ENCODE results near the gene FICD.

DNA sequence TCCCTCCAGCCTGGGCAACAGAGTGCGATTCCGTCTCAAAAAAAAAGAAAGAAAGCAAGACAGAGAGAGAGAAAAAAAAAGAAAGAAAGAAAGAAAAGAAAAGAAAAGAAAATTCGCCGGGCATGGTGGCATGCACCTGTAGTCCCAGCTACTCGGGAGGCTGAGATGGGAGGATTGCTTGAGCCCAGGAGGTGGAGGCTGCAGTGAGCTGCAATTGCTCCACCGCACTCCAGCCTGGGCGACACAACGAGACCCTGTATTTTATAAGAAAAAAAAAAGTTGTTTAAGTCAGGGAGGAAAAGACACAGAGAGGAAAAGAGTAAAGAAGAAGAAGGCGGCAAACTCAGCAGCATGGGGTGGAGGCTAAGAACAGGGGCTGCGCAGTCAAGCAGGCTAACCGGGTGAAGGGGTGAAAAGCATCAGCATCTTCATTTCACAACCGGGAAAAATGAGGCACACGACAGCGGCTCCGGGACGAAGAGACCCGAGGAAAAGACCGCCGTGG lies 557 bp upstream of the FICD start:
- TF ChIP-seq, protein P1, sequence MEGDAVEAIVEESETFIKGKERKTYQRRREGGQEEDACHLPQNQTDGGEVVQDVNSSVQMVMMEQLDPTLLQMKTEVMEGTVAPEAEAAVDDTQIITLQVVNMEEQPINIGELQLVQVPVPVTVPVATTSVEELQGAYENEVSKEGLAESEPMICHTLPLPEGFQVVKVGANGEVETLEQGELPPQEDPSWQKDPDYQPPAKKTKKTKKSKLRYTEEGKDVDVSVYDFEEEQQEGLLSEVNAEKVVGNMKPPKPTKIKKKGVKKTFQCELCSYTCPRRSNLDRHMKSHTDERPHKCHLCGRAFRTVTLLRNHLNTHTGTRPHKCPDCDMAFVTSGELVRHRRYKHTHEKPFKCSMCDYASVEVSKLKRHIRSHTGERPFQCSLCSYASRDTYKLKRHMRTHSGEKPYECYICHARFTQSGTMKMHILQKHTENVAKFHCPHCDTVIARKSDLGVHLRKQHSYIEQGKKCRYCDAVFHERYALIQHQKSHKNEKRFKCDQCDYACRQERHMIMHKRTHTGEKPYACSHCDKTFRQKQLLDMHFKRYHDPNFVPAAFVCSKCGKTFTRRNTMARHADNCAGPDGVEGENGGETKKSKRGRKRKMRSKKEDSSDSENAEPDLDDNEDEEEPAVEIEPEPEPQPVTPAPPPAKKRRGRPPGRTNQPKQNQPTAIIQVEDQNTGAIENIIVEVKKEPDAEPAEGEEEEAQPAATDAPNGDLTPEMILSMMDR (IDR thresholded peaks at IDR 0.05; ENCODE audit: borderline replicate concordance, extremely low read depth, low read length, poor library complexity, severe bottlenecking) = no peak
- no peak for TF ChIP-seq EZH2 (IDR thresholded peaks at IDR 0.05; ENCODE audit: borderline replicate concordance, low read depth, low read length, severe bottlenecking)
